Amniotic stem cell (primary cell): ENCODE results near the gene KIF1A.

Source experiments
- DNase-seq: peaks from one replicate; lab custom pipeline; 2025; lab: John Stamatoyannopoulos, UW

KIF1A gene

GRCh38 chr2:240803191-240803590 lies 16.8 kb downstream of the KIF1A start:
- no peak for DNase-seq

DNA sequence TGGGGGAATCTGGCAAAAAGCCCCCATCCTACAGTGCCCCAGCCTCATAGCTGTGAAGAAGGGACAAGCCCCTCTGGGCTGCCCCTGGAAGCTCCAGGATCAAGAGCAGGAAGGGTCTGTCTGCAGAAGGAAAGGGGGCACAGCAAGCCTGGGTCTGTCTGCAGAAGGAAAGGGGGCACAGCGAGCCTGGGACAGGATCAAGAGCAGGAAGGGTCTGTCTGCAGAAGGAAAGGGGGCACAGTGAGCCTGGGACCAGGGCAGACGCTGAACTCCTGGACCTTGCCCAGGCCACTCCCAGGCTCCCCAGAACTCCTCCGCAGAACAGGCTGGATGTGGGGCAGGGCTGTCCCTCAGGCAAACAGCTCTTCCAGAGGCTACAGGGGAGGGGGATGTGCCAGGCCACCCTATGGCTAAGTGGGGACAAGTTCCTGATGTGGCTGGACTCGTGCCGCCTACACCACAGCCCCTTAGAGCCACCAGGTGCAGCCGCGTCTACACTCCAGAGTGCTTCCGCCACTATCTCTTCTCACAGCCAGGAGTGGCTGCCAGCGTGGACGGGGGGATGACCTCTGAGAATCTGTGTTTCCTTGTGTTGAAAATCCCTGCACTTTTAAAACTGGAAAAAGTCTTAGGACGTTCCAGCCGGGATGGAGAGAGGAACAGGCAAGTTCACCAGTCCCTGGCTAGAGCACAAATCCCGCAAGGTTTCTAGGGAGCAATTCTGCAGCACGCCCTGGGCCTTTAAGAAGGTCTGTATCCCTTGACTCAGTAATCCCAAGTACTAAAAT lies 20.8 kb downstream of the KIF1A start:
- DNase-seq = no peak

- no peak for DNase-seq
Measured at GRCh38 chr2:240798327-240798905, 21.6 kb downstream of the KIF1A start.

DNA sequence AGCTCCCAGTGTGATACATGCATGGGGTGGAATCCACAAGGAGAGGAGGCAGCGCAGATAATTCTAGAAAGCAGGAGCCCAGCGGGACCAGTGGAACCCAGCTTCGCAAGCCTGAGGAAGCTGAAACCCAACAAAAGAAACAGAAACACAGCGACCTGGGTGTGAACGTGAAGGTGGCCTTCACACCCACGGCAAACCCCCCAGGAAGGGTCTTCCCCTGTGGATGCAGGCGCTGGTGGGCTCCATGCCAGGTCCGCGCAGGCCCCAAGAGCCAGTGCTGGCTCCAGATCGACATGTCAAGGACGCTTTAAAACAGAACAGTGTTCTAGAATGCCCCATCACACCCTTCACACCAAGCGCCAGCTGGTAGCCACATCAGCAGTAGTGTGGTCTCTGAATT lies 22.1 kb downstream of the KIF1A start:
- no peak for DNase-seq

DNA sequence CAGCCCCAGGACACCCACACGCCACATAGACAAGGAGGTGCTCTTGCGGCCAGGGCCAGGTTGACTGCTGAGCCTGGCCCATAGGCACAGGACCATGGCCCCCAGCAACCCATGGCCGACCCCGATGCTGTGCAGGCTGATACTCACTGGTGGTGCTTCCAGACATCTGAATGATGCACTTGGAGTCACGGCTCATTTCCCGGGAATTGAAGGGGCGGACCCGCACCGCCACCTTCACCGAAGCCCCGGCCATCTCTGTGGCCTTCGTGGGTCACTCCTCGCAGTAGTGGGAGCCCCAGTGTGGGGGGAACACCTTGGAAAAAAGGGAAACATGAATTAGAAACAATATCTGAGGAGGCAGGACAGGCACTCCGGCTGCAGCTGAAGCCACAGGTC lies 22.5 kb downstream of the KIF1A start:
- no peak for DNase-seq

GRCh38 chr2:240796543-240797499 lies 23.2 kb downstream of the KIF1A start:
- DNase-seq = no peak

GRCh38 chr2:240795916-240796510 lies 24.0 kb downstream of the KIF1A start:
- DNase-seq = no peak

- DNase-seq = no peak
Measured at GRCh38 chr2:240795454-240795853, 24.6 kb downstream of the KIF1A start.

DNA sequence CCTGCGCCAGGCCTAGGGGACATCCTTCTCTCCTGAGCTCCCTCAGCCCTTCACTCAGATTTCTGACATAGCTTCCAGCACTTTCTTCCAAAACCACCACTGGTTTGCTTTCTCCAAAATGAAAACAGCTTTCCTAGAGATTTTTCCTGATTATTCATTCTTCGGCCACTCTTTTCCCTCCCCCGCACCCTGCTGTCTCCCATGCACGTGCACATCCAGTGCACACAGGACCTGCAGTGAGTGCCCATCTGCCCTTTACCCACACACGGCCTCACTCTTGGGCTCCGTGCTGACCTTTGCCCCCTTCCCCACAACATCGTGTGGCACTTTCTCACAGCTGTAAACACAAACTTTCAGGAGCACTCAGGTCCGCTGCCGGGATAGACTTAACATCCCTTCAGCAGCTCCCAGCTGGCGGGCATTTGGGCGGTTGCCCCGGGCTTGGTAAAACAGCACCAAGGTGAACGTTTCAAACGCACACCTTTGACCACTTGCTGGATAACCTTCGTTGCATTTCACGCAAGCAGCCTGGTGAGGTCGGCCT lies 25.8 kb downstream of the KIF1A start:
- no peak for DNase-seq

GRCh38 chr2:240793313-240794177 lies 26.5 kb downstream of the KIF1A start:
- no peak for DNase-seq

DNA sequence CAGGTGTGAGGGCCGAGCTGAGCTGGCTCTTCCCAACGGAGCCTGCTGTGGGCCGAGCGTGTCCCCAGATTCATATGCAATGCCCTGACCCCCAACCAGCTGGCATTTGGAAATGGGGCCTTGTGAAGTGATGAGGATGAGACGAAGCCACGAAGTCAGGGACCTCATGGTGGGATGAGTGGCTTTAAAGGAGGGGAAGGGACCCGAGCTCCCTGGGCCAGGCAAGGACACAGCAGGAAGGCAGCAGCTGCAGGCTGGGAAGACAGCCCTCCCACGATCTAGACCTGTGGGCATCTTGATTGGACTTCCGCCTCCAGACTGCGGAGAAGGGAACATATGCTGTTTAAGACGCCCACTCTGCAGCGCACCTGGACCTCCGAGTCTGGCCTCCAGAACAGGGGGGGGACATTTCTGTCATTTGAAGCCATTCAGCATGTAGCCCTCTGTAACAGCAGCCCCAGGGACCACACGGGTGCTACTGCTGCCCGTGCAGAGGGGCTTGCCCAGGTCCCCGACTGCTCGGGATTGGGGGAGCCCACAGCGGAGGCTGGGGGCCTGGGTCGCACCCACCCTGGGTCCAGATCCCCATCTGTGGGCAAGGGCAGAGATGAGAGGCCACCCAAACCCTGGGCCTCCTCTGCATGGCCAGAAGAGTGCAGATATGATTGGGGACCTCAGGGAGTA lies 27.2 kb downstream of the KIF1A start:
- no peak for DNase-seq

- no peak for DNase-seq
Measured at GRCh38 chr2:240791821-240792628, 28.0 kb downstream of the KIF1A start.

GRCh38 chr2:240791221-240791800 lies 28.7 kb downstream of the KIF1A start:
- no peak for DNase-seq

DNA sequence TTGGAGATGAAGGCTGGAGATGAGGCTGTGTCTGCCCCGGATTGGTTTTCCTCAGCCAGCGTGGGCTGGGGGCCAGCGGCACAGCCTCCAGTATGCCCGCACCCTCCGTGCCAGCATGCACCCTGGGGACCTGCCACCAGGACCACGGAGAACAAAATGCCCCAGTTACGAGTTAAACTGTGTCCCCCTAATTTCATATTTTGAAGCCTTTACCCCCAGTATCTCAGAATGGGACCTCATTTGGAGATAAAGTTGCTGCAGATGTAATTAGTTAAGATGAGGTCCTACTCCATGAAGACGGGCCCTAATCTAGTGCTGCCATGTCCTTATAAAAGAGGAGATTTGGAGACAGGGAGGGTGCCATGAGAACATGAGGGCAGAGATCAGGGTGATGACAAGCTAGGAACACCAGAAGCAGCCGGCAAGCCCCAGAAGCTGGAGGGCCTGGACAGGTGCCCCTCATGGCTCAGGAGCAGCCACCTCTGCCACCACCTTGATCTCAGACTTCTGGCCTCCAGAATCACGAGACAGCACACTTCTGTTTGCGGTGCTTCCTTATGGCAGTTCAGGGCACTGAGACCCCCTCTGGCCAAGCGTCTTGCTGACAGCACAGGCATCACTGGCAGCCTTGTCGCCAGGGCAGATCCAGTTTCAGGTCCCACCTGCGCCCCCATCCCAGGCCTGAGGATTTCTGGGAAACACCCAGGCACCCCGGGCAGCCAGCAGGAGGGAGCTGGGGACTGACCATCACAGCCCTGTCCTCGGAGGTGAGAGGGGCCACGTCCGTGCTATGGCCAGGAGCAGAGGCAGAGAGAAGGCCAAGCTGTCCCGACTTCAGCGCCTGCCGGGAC lies 29.4 kb downstream of the KIF1A start:
- DNase-seq = no peak

DNA sequence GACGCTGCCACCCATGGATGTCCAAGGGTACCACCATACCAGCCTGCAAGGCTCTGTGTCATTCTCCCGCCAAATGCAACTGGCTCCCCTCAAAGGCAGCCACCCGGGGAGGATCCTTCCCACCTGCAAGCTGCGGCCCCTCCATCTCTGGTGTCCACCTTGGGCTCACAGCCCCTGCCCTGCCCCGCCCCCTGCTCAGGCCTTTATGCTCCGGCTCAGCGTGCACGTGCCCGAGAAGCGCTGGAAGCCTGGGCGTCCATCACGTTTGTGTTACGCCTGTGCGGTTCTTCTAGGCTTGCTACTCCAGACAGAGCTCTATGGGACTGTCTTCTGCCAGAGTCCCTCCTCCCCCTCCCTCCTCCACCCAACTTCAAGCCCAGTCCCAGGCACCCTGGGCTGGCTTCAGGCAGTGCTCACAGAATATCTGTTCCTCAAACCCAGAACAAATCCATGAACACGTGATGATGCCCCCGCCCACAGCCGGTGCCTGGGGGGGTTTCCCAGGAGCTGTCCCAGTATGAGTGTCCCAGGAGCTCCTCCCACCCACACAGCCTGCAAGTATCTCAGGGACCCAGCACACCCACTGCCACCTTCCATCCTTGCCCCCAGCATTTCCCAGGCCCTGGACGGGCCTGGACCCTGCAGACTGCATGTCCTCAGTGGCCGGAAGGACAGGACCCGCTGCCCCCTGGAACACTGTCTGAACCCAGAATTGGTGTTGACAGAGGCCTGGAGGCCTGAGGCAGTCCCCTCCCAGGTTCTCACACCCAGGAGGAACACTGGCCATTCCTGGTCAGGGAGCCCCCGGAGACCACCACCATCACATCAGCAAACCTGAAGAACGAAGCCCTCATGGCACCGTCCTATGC lies 30.3 kb downstream of the KIF1A start:
- DNase-seq = no peak

DNA sequence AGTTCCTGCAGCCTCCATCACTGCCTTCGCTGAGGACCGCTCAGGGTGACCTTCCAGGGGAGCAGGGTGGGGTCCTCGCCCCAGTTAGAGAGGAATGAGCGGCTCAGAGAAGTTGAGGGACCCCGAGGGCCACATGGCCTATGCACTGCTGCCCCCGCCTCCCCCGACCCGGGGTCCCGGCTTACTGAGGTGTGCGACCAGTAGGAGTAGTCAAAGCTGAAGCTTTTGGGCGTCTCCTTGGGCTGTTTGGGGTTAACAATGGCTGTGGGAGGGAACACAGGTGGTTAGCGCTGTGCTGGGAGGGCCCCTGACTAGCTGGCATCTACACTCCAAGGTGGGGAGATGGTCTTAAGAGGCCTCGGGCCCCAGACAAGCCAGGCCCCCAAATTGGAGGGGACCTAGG lies 31.0 kb downstream of the KIF1A start:
- no peak for DNase-seq

DNA sequence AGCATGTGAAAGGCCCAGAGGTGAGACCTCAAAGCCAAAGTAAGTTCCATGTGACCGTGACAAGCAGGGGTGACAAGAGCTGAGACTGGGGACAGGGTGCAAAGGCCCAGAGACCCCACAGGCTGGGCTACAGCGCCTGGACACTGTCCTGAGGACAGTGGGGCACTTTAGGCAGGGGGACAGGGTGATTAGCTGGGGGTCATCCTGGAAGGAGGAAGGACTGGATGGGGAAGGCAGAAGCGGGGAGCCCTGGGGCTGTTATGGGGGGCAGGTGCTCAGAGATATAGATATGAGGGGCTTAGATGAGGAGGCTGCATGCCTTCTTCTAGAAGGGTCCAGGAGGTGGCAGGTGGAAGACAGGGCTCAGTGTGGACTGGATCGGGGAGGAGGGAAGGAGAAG lies 31.5 kb downstream of the KIF1A start:
- DNase-seq = no peak
